ENCODE data around the gene UGT1A5.

DNA sequence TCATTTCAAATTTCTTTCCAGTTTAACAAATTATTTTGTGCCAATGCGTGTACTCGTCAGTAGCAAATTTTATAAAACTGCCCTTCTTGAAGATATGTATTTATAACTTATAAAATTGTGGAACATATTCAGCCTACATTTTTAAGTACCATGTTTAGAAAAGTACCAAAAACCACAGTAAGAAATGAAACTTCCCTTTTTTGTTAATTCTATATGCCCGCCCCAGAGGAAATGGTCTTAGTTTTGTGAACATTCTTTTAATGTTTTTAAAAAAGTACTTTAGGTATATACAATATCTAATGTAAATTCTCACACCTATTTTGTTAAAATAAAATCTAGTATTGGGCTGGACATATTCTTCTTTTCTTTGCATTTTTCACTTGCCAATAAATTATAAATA is 39.8 kb upstream of the UGT1A5 start:
- TF ChIP-seq REST (IDR thresholded peaks at IDR 0.05; ENCODE audit: low read depth, low read length) (no peak), GATA2 (CRISPR knock-in tag; IDR thresholded peaks at IDR 0.05) (no peak), YY1 (IDR thresholded peaks at IDR 0.05; ENCODE audit: low read depth) (no peak), NRF1 (IDR thresholded peaks at IDR 0.05; ENCODE audit: low read depth, low read length) (no peak), POLR2AphosphoS5 (IDR thresholded peaks at IDR 0.05; ENCODE audit: low read depth, low read length) (no peak), JUND (IDR thresholded peaks at IDR 0.05) (no peak), TAF1 (IDR thresholded peaks at IDR 0.05; ENCODE audit: borderline replicate concordance, low read depth, low read length) (no peak), GABPA (IDR thresholded peaks at IDR 0.05; ENCODE audit: low read depth) (no peak)
- TF ChIP-seq, protein P1, sequence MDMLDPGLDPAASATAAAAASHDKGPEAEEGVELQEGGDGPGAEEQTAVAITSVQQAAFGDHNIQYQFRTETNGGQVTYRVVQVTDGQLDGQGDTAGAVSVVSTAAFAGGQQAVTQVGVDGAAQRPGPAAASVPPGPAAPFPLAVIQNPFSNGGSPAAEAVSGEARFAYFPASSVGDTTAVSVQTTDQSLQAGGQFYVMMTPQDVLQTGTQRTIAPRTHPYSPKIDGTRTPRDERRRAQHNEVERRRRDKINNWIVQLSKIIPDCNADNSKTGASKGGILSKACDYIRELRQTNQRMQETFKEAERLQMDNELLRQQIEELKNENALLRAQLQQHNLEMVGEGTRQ (IDR thresholded peaks at IDR 0.05; ENCODE audit: borderline replicate concordance, low read depth, low read length), result no peak
- TF ChIP-seq, protein P2, sequence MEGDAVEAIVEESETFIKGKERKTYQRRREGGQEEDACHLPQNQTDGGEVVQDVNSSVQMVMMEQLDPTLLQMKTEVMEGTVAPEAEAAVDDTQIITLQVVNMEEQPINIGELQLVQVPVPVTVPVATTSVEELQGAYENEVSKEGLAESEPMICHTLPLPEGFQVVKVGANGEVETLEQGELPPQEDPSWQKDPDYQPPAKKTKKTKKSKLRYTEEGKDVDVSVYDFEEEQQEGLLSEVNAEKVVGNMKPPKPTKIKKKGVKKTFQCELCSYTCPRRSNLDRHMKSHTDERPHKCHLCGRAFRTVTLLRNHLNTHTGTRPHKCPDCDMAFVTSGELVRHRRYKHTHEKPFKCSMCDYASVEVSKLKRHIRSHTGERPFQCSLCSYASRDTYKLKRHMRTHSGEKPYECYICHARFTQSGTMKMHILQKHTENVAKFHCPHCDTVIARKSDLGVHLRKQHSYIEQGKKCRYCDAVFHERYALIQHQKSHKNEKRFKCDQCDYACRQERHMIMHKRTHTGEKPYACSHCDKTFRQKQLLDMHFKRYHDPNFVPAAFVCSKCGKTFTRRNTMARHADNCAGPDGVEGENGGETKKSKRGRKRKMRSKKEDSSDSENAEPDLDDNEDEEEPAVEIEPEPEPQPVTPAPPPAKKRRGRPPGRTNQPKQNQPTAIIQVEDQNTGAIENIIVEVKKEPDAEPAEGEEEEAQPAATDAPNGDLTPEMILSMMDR (IDR thresholded peaks at IDR 0.05), result no peak
